Limb (tissue), 2 donors: ENCODE measurements around the gene RACGAP1.

ENCODE experiments used
- DNase-seq, 2 donors: peaks; one replicate each; pipeline ENCODE4 v3.0.0-alpha.2; 2016; ENCODE audit errors: extremely low spot score in 2 of 2

Gene RACGAP1

DNA sequence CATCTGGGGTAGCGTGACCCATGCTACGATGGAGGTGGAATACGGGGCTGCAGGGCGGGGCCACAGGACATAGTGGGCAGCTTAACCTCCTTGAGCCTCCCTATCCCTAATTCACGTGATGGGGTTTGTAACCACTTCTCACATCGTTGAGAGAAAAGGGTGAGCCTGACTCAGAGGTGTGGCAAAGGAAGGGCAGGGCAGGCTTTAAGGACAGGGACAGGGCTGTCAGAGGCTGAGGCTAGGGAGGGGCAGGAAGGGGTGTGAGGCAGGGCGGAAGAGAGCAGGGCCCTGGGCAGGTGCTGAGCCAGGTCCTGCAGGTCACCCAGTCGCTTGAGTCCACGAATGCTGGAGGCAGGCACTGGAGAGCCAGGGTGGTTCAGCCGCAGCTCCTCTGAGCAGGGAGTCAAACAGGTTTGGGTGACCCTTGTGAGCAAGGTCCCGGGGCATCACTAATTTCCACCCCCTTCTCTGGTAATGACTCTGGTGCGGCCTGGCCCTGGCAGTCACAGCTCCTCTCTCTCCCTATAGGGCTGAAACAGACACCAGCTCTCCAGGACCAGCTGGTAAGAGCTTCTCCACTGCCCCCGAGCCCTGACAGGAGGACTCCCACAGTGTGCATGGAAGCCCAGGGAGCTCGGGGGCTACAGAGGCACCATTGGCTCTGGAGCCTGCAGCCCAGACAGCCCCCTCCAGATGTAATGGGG is 82.2 kb downstream of the RACGAP1 start:
- no peak for DNase-seq

DNA sequence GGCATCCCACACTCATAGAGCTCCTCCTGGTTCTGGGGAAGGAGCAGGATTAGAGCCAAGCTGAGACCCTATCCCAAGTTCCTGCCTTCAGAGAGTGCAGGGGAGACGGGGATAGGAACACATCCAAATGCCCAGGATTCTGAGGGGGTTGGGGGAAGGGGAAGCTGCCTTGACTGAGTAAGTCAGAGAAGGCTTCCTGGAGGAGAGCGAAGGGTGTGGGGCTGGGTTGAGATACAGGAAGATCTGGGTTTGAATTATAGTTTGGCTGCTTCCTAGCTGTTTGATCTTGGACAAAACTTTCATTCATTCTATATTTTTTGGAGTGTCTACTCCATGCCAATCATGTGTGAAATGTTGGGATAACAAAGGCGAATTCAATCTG is 82.8 kb downstream of the RACGAP1 start:
- no peak for DNase-seq

DNA sequence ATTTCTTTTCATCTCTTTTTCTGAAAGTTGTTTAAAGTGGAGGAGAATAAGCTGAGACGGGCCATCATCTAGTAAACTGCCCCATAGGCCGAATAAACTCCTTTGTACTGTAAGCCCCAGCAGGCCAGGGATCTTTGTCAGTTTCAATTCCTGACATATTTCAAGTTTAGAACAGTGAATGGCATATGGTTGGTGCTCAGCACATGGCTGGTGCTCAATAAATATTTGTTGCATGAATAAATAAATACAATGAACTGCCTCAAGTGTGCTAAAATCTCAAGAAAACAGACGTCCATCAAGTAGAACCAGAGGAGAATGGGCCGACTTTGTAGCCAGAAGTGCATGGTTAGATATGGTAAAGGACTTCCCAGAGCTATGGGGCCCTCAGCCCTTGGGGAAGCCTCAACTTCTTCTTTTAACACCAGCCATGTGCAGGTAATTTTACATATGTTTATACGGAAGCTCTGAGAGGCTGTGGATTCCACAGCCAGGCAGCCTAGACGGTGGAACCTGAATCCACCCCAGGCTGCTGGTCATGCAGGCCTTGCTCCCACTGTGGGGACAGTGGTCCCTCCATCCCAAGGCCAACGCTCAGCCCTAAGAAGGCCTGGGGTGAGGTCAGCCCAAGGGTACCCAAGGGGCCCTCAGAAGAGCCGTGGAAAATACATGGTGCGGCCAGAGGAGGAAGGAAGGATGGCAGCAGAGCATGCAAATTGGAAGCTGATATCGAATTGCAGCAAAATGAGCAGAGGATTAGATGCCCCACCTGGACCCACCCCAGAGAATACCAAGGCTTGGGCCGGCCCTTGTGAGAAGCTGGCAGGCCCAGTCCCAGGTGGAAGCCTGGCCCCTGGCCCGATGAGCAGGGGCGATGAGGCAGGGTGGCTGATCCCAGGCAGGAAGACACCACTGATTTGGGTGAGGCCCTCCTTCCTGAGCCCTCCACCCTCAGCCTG is 83.5 kb downstream of the RACGAP1 start:
- DNase-seq = no peak

GRCh38 chr12:49939707-49940106 is 85.6 kb downstream of the RACGAP1 start:
- no peak for DNase-seq

- no peak for DNase-seq
Observed at GRCh38 chr12:49939307-49939706, 86.0 kb downstream of the RACGAP1 start.
